GM19395 (cell line): Measurements from ENCODE around the gene TUBB8B.
"Not testable (repeated sequence)": the region's sequence is repeated elsewhere in the genome, so short reads cannot be mapped to it uniquely, and the experiment has no call there.

Source experiments
- ATAC-seq: cut with Tn5 transposase; IDR thresholded peaks from one replicate; pipeline ENCODE4 v1.9.1; 2021; ENCODE audit warnings: mild to moderate bottlenecking, moderate library complexity; ENCODE audit not compliant: unreplicated experiment

The TUBB8B gene

DNA sequence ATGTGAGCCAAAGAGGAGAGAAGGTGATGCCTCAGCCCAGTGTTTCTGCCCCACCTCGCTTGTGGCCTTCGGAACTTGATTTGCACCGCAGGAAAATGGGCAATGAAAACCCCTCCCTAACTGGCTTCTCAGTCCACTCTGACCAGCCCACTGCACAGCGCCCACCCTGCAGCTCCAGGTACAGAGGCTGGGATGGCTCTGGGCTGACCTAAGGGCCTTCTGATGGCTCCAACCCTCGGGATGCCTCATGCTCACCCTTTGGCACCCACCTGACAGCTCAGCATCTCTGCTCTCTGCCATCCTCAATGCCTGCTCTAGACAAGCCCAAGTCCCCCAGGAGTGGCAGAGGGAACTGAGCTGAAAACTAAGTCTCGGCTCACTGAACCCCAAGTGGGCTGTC is 36.2 kb downstream of the TUBB8B start:
- not testable (repeated sequence) for ATAC-seq

DNA sequence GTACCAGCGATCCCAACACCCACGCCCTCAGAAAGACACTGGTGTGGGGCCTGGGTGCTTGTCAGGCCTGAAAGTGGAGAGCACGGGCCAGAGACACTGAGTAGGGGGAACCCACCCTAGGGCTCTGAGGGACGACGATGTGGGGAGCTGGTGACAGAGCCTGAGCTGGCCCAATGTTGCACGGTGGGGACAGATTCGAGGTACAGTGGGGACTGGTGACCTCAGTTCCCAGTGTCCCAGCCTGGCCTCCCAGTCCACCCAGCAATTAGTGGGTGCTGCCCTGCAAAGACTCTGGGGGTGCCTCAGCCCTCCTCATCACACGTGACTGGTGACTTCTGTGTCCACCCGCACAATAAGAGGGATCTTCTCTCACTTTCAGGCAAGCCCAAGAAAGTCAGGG is 36.6 kb downstream of the TUBB8B start:
- ATAC-seq = not testable (repeated sequence)

DNA sequence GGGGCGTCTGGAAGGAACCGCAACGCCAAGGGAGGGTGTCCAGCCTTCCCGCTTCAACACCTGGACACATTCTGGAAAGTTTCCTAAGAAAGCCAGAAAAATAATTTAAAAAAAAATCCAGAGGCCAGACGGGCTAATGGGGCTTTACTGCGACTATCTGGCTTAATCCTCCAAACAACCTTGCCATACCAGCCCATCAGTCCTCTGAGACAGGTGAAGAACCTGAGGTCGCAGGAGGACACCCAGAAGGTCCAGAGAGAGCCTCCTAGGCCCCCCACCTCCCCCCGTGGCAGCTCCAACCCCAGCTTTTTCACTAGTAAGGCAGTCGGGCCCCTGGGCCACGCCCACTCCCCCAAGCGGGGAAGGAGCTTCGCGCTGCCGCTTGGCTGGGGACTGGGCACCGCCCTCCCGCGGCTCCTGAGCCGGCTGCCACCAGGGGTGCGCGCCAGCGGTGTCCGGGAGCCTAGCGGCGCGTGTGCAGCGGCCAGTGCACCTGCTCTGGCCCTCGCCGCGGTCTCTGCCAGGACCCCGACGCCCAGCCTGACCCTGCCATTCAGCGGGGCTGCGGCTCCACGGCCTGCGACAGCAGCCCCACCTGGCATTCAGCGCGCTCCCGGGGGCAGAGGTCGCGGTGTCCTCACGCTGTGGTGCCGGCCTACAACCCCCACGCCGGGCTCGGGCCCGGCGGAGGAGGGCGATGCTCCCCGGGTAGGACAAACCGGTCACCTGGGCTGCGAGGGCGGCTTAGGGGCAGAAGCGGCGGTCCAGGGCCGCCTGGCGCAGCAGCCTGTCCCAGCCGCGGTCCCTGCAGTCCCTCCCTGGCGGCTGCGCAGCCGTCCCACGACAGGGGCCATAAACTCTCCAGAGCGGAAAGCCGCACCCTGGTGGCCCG is 37.8 kb downstream of the TUBB8B start:
- ATAC-seq = not testable (repeated sequence)

DNA sequence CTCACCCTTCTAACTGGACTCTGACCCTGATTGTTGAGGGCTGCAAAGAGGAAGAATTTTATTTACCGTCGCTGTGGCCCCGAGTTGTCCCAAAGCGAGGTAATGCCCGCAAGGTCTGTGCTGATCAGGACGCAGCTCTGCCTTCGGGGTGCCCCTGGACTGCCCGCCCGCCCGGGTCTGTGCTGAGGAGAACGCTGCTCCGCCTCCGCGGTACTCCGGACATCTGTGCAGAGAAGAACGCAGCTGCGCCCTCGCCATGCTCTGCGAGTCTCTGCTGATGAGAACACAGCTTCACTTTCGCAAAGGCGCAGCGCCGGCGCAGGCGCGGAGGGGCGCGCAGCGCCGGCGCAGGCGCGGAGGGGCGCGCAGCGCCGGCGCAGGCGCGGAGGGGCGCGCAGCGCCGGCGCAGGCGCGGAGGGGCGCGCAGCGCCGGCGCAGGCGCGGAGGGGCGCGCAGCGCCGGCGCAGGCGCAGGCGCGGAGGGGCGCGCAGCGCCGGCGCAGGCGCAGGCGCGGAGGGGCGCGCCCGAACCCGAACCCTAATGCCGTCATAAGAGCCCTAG is 38.7 kb downstream of the TUBB8B start:
- ATAC-seq = not testable (repeated sequence)

DNA sequence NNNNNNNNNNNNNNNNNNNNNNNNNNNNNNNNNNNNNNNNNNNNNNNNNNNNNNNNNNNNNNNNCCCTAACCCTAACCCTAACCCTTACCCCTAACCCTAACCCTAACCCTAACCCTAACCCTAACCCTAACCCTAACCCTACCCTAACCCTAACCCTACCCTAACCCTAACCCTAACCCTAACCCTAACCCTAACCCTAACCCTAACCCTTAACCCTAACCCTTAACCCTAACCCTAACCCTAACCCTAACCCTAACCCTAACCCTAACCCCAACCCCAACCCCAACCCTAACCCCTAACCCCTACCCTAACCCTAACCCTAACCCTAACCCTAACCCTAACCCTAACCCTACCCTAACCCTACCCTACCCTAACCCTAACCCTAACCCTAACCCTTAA is 39.5 kb downstream of the TUBB8B start:
- ATAC-seq = not testable (repeated sequence)
